ENCODE measurements around the gene MRPS12. TPM values are rescaled to one million over a fixed set of nuclear protein-coding genes. Genes with fewer than 3 reads are reported as not detected.

The MRPS12 gene
- total RNA-seq, 4 donors from 2014 or later, result 29.9 to 43.9 (median 33.1) TPM

GRCh38 chr19:38980583-38981374 lies 50.0 kb downstream of the MRPS12 start:
- H3K27me3 ChIP-seq, result no peaks in the 10 kb centered on the region
- H3K36me3 ChIP-seq, result no peaks in the 10 kb centered on the region
- H3K27ac ChIP-seq, result no peak overlapping the region
- TF ChIP-seq POLR2A (IDR thresholded peaks at IDR 0.05) (no peak), EP300 (IDR thresholded peaks at IDR 0.05) (no peak), CTCF (IDR thresholded peaks at IDR 0.05) (no peak)
- H3K4me3 ChIP-seq, result no peak overlapping the region
- H3K4me1 ChIP-seq, result peaks cover 0 to 12% (median 0%) of the 10 kb centered on the region in 4 donors
- 87 to 91% methylated on average over 9 to 10 of the region's 10 CpGs for WGBS, 2 donors
- no peak for DNase-seq (ENCODE audit: low spot score in 2 of 2)
- H3K9me3 ChIP-seq, result peaks cover 0 to 5% (median 0%) of the 10 kb centered on the region in 4 donors

Other genes starting within 250 kb of the MRPS12 start
- 1 to 10 TPM; 3.5 to 5.7 (median 4.8) TPM for gene CAPN12, start 186.5 kb upstream of the MRPS12 start, total RNA-seq
- gene LGALS7, start 157.4 kb upstream of the MRPS12 start, total RNA-seq, result not detected
- gene LGALS7B, start 141.7 kb upstream of the MRPS12 start, total RNA-seq, result not detected
- gene LGALS4, start 118.0 kb upstream of the MRPS12 start, total RNA-seq, result 1 to 10 TPM in 1 of 4 donors, under 1 TPM in 2, not detected in 1; 0.20 to 2.1 (median 0.63) TPM
- 100 to 1,000 TPM in 3 of 4 donors, 10 to 100 TPM in 1; 81.8 to 135 (median 119) TPM for gene ECH1, start 99.2 kb upstream of the MRPS12 start, total RNA-seq
- gene HNRNPL, start 81.0 kb upstream of the MRPS12 start, total RNA-seq, result 100 to 1,000 TPM; 170 to 205 (median 179) TPM
- 10 to 100 TPM in 2 of 4 donors, 1 to 10 TPM in 2; 8.4 to 28.8 (median 11.6) TPM for gene RINL, start 52.7 kb upstream of the MRPS12 start, total RNA-seq
- 100 to 1,000 TPM; 108 to 154 (median 129) TPM for gene SIRT2, start 31.3 kb upstream of the MRPS12 start, total RNA-seq
- 10 to 100 TPM; 16.0 to 33.0 (median 25.2) TPM for gene NFKBIB, start 31.0 kb upstream of the MRPS12 start, total RNA-seq
- not detected for gene CCER2, start 18.8 kb upstream of the MRPS12 start, total RNA-seq
- gene SARS2, start 181 bp upstream of the MRPS12 start, total RNA-seq, result 10 to 100 TPM; 12.7 to 21.6 (median 15.8) TPM
- gene FBXO17, start 44.8 kb downstream of the MRPS12 start, total RNA-seq, result 10 to 100 TPM; 31.9 to 59.6 (median 54.0) TPM
- gene FBXO27, start 101.6 kb downstream of the MRPS12 start, total RNA-seq, result 1 to 10 TPM; 3.6 to 8.0 (median 5.9) TPM
- gene ACP7, start 153.4 kb downstream of the MRPS12 start, total RNA-seq, result 1 to 10 TPM in 3 of 4 donors, under 1 TPM in 1; 0.90 to 3.1 (median 1.6) TPM
- gene PAK4, start 194.8 kb downstream of the MRPS12 start, total RNA-seq, result 10 to 100 TPM; 22.9 to 45.1 (median 32.3) TPM

Measured in tibial nerve (tissue), 4 donors.